Body of pancreas (tissue), 4 donors: Measurements from ENCODE around the gene NEDD4L. TPM values are rescaled to one million over a fixed set of nuclear protein-coding genes. Genes with fewer than 3 reads are reported as not detected.

ENCODE experiments used
- ATAC-seq: fragments of 150-250 bp; one replicate; pipeline ENCODE4 v1.9.1; 2016
- DNase-seq, 4 donors: peaks; one replicate each; pipeline ENCODE4 v3.0.0-alpha.2; 2019
- H3K27ac ChIP-seq, 4 donors: fragments of 200-600 bp; sonication (generic); 1 replicate in 3 of 4; 2 replicates in 1 of 4; pipeline versions ENCODE4 v1.5.1 to v1.6.1; 2016 to 2019; ENCODE audit warnings: mild to moderate bottlenecking in 1 of 4, mixed read lengths in 1 of 4, moderate library complexity in 1 of 4
- H3K27me3 ChIP-seq, 2 donors: fragments of 200-600 bp; sonication (generic); one replicate each; pipeline ENCODE4 v1.6.0; 2016; ENCODE audit warnings: mild to moderate bottlenecking in 1 of 2
- H3K36me3 ChIP-seq, 2 donors: fragments of 200-600 bp; sonication (generic); replicated peaks in 1 of 2; 2 replicates each; pipeline ENCODE4 v1.5.1; 2016; ENCODE audit warnings: low read depth in 2 of 2; ENCODE audit not compliant: insufficient read depth in 1 of 2
- H3K4me1 ChIP-seq: fragments of 200-600 bp; sonication (generic); one replicate; pipeline ENCODE4 v1.6.0; 2016
- H3K4me3 ChIP-seq, 2 donors: fragments of 200-600 bp; sonication (generic); 1 replicate in 1 of 2; 2 replicates in 1 of 2; pipeline ENCODE4 v1.5.1; 2016 to 2019
- H3K9me3 ChIP-seq, 3 donors: fragments of 200-600 bp; sonication (generic); 1 replicate in 2 of 3; 2 replicates in 1 of 3; pipeline ENCODE4 v1.5.1; 2016
- POLR2A ChIP-seq, 3 donors: fragments of 450-650 bp; IDR thresholded peaks; one replicate each; pipeline ENCODE4 v1.6.1; 2016; ENCODE audit warnings: antibody characterized with exemption in 3 of 3, mild to moderate bottlenecking in 2 of 3
- WGBS, 2 donors: methylation state at CpG; one replicate each; pipeline ENCODE4 v1.1.5; 2017; 5-methylcytosine and 5-hydroxymethylcytosine counted together
- intact Hi-C: fragments of 100-400 bp; cut with DNase I; formaldehyde crosslinking; loops from one replicate; pipeline ENCODE4 v1.15.1; 2023
- total RNA-seq, 2 donors: library from RNA; depleted of rRNA; stranded (reverse); fragments of >200 nt; gene quantifications; one replicate each; pipeline ENCODE4 v1.1.0, GENCODE V29; 2016
- TF ChIP-seq, protein P1 (sequence below), 7 experiments: fragments of 450-650 bp in 4 of 7; fragments of 200-600 bp in 3 of 7; sonication (generic) in 3 of 7; IDR thresholded peaks; one replicate each; pipeline ENCODE4 v1.5.1; 2016 to 2019; ENCODE audit warnings: antibody characterized with exemption in 7 of 7

NEDD4L gene
- total RNA-seq, 2 donors from 2014 or later = 105 to 108 TPM

DNA sequence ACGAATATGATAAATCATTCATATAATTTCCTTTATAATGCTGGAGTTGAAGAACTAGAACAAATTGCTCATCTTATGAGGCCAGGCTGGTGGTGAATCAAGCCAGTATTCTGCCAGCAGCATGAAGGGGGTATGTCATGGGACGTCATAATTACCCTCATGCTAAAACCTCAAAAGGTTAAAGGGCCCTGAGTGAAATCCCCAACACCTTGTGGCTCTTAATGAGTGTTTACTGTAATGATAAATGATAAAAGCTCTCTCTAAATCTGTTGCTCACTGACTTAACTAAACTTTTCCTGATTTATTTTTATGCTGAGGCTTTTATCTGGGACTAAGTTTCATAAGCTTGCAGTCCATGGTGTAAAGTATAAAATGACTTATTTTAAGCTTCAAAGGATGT lies 18.3 kb upstream of the NEDD4L start:
- no peak for TF ChIP-seq POLR2A (IDR thresholded peaks at IDR 0.05)
- TF ChIP-seq, protein P1, sequence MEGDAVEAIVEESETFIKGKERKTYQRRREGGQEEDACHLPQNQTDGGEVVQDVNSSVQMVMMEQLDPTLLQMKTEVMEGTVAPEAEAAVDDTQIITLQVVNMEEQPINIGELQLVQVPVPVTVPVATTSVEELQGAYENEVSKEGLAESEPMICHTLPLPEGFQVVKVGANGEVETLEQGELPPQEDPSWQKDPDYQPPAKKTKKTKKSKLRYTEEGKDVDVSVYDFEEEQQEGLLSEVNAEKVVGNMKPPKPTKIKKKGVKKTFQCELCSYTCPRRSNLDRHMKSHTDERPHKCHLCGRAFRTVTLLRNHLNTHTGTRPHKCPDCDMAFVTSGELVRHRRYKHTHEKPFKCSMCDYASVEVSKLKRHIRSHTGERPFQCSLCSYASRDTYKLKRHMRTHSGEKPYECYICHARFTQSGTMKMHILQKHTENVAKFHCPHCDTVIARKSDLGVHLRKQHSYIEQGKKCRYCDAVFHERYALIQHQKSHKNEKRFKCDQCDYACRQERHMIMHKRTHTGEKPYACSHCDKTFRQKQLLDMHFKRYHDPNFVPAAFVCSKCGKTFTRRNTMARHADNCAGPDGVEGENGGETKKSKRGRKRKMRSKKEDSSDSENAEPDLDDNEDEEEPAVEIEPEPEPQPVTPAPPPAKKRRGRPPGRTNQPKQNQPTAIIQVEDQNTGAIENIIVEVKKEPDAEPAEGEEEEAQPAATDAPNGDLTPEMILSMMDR (IDR thresholded peaks at IDR 0.05) = no peak
- intact Hi-C loops = no loop called here
- Histone ChIP-seq H3K27me3 (no peaks in the 10 kb centered on the region), H3K9me3 (no peaks in the 10 kb centered on the region), H3K4me3 (no peak overlapping the region), H3K27ac (no peak overlapping the region), H3K4me1 (peaks cover 26% of the 10 kb centered on the region), H3K36me3 (no peaks in the 10 kb centered on the region)
- 74 to 79% methylated on average over 2 of the region's 2 CpGs for WGBS, 2 donors
- ATAC-seq = no peak
- no peak for DNase-seq

DNA sequence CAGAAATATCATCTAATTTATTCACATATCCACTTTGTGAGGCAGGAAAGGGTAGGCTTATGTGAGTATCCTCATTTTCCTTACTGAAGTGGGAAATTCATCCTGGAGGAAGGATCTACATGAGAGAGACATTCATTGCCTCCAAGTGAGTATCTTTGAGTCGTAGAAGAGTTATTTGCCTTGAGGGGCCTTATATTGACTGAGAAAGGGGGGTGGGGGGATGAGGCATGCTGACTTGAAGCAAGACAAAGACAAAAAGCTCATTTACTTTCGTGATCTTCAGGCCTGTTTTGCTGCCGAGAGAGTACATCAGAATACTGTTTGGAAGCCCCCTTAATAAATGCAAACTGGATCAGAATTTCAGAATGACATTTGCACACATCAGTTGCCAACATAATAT lies 17.6 kb upstream of the NEDD4L start:
- WGBS, 2 donors = 82 to 85% methylated on average over 3 of the region's 3 CpGs
- no peak overlapping the region for H3K27ac ChIP-seq
- no peaks in the 10 kb centered on the region for H3K36me3 ChIP-seq
- no peaks in the 10 kb centered on the region for H3K9me3 ChIP-seq
- peaks cover 24% of the 10 kb centered on the region for H3K4me1 ChIP-seq
- DNase-seq (no peak), ATAC-seq (no peak)
- intact Hi-C loops = no loop called here
- H3K4me3 ChIP-seq = no peak overlapping the region
- H3K27me3 ChIP-seq = no peaks in the 10 kb centered on the region
- TF ChIP-seq POLR2A (IDR thresholded peaks at IDR 0.05) = no peak
- TF ChIP-seq, protein P1 (IDR thresholded peaks at IDR 0.05) = no peak

DNA sequence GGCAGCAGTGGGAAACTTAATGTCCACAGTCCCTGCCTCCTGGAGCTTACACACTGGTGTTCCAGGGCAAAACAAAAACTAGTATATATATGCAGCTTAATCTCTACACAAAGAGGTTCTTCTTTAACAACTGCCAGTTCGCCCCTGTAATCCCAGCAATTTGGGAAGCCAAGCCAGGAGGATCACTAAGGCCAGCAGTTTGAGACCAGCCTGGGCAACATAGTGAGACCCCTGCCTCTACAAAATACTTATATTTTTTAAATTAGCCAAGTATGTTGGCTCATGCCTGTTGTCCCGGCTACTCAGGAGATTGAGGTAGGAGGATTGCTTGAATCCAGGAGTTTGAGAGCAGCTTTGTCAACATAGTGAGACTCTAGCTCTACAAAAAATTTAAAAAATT lies 17.2 kb upstream of the NEDD4L start:
- no peaks in the 10 kb centered on the region for H3K36me3 ChIP-seq
- H3K9me3 ChIP-seq = no peaks in the 10 kb centered on the region
- DNase-seq = no peak
- H3K4me3 ChIP-seq = no peak overlapping the region
- H3K4me1 ChIP-seq = peaks cover 24% of the 10 kb centered on the region
- H3K27me3 ChIP-seq = no peaks in the 10 kb centered on the region
- no peak overlapping the region for H3K27ac ChIP-seq
- intact Hi-C loops = no loop called here
- WGBS, 2 donors = 38 to 74% methylated on average over 2 of the region's 2 CpGs
- no peak for ATAC-seq
- no peak for TF ChIP-seq POLR2A (IDR thresholded peaks at IDR 0.05)
- TF ChIP-seq, protein P1 (IDR thresholded peaks at IDR 0.05) = no peak

DNA sequence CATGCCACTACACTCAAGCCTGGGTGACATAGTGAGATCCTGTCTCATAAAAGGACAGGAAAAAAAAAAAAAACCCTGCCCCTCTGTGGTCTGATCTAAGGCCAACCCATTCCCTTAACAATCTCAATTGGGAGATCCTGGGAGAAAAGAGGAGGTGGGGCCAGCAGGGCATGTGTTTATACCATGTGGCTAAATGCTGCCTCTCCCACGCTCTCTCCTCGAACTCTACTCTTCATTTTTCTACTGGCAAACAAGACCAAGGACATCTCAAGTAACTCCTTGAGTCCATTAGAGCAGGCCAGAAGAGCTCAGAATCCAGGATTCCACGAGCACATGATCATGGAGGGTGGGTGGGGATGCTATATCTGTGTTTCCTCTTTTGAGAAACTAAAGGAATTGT lies 16.7 kb upstream of the NEDD4L start:
- ATAC-seq (peak; percentile 52), DNase-seq (peak in 3 of 4 donors; percentile 18 to 56 (median 23))
- Histone ChIP-seq H3K4me3 (no peak overlapping the region), H3K27ac (no peak overlapping the region), H3K27me3 (no peaks in the 10 kb centered on the region), H3K9me3 (no peaks in the 10 kb centered on the region), H3K4me1 (peaks cover 24% of the 10 kb centered on the region), H3K36me3 (no peaks in the 10 kb centered on the region)
- 36 to 49% methylated on average over 3 of the region's 3 CpGs for WGBS, 2 donors
- TF ChIP-seq, protein P1 (IDR thresholded peaks at IDR 0.05) = no peak
- TF ChIP-seq POLR2A (IDR thresholded peaks at IDR 0.05) = no peak
- intact Hi-C loops = no loop called here

DNA sequence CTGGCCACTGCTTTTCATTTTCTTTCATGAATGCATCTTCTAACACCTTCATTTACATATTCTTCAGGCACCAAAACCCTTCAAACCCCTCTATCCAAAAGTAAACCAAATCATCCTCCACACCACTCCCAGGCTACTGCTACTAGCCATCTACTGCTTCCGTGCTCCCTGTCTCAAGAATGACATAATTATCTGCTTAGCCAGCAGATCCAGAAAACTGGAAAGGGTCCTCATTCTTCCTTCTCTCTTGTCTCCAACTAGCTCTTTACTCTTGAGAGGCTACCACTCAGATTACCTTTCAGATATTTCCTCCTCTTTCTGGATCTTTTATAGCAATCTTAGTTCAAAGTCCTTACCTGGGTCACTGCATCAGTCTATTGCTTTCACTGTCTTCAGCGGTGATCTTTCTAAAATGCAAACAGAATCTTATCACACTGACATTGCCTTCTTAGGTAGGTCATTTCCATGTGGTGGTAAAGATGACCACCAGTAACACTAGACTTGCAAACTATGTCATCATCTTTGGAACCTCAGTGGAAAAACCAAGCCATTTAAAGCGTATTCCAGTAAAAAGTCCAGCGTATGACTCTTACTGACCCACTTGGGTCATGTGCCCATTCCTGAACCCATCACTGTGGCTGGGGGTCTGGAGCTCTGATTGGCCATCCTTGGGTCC lies 15.8 kb upstream of the NEDD4L start:
- intact Hi-C loops = no loop called here
- 86 to 94% methylated on average over 4 of the region's 4 CpGs for WGBS, 2 donors
- Histone ChIP-seq H3K4me3 (no peak overlapping the region), H3K27ac (no peak overlapping the region), H3K36me3 (no peaks in the 10 kb centered on the region), H3K4me1 (peaks cover 24% of the 10 kb centered on the region), H3K27me3 (no peaks in the 10 kb centered on the region), H3K9me3 (no peaks in the 10 kb centered on the region)
- no peak for TF ChIP-seq POLR2A (IDR thresholded peaks at IDR 0.05)
- TF ChIP-seq, protein P1 (IDR thresholded peaks at IDR 0.05) = no peak
- DNase-seq (no peak), ATAC-seq (no peak)
